Panc1 (cell line): ENCODE data around the gene LINC00305. TPM values are rescaled to one million over a fixed set of nuclear protein-coding genes. Genes with fewer than 3 reads are reported as not detected.
A peak's percentile ranks its signal among the peaks of the same experiment; 100 is the strongest.

Experiments
- ATAC-seq: fragments of 200-7000 bp; cut with Tn5 transposase; 2 replicates; pipeline ENCODE4 v1.9.1; 2020; ENCODE audit warnings: mild to moderate bottlenecking, moderate library complexity
- BruUV-seq: library from RNA; stranded (reverse); fragments of 400-500 nt; replicated peaks from 2 replicates; lab custom pipeline; 2021; lab: Mats Ljungman, UMichigan
- CTCF ChIA-PET: fragments of 300-600 bp; sonication (Branson Sonifier 250); formaldehyde crosslinking; loops from one replicate; lab custom pipeline; 2022; ENCODE audit warnings: antibody characterized with exemption; lab: Charles Lee
- POLR2A ChIA-PET: fragments of 300-600 bp; sonication (Branson Sonifier 250); formaldehyde crosslinking; loops from one replicate; lab custom pipeline; 2022; ENCODE audit warnings: antibody characterized with exemption; lab: Charles Lee
- DNase-seq: peaks from one replicate; pipeline ENCODE4 v3.0.0-alpha.2; 2010; ENCODE audit warnings: low read depth, low spot score
- H3K27ac ChIP-seq: 2 replicates; pipeline ENCODE4 v1.5.1; 2011; ENCODE audit warnings: mild to moderate bottlenecking, low read length, inconsistent platforms
- H3K27me3 ChIP-seq: fragments of 200-500 bp; sonication (Bioruptor generic); 2 replicates; pipeline ENCODE4 v1.6.0; 2014; ENCODE audit warnings: low read length, inconsistent platforms; ENCODE audit not compliant: control insufficient read depth, insufficient read depth
- H3K36me3 ChIP-seq: fragments of 200-500 bp; sonication (Bioruptor generic); 2 replicates; pipeline ENCODE4 v1.5.1; 2014; ENCODE audit warnings: inconsistent platforms, mild to moderate bottlenecking, low read length, moderate library complexity; ENCODE audit not compliant: control insufficient read depth, insufficient read depth
- H3K4me1 ChIP-seq: 2 replicates; pipeline ENCODE4 v1.5.1; 2011; ENCODE audit warnings: inconsistent platforms, mild to moderate bottlenecking, low read length, moderate library complexity; ENCODE audit not compliant: control insufficient read depth, insufficient read depth
- H3K4me3 ChIP-seq, 2 experiments: 2 replicates each; pipeline ENCODE4 v1.5.1; 2011 to 2012; ENCODE audit warnings: low read depth in 2 of 2, low read length in 2 of 2, mild to moderate bottlenecking in 2 of 2, inconsistent platforms in 1 of 2, moderate library complexity in 1 of 2
- H3K9me3 ChIP-seq: fragments of 200-500 bp; sonication (Bioruptor generic); 2 replicates; pipeline ENCODE4 v1.5.1; 2014; ENCODE audit warnings: low read depth, mild to moderate bottlenecking, inconsistent platforms, low read length, moderate library complexity; ENCODE audit not compliant: control insufficient read depth, insufficient read depth
- POLR2AphosphoS5 ChIP-seq: IDR thresholded peaks from 2 replicates; pipeline ENCODE4 v1.6.1; 2012; ENCODE audit warnings: mild to moderate bottlenecking, low read depth, low read length, moderate library complexity
- SIN3A ChIP-seq: IDR thresholded peaks from 2 replicates; pipeline ENCODE4 v1.6.1; 2012; ENCODE audit warnings: low read depth, mild to moderate bottlenecking, low read length, moderate library complexity, borderline replicate concordance; ENCODE audit not compliant: insufficient read depth
- TCF7L2 ChIP-seq: IDR thresholded peaks from 2 replicates; pipeline ENCODE4 v1.6.1; 2011; ENCODE audit warnings: mild to moderate bottlenecking, low read depth, low read length, inconsistent platforms
- in situ Hi-C: cut with HindIII; loops from 2 replicates; pipeline ENCODE4 v1.10.0; 2016; ENCODE audit warnings: low sequenced_read_pairs, low pct_unique_long_range_greater_than_20kb
- intact Hi-C: fragments of 100-400 bp; cut with micrococcal nuclease; formaldehyde crosslinking; loops from one replicate; pipeline ENCODE4 v1.10.0; 2022; ENCODE audit not compliant: unreplicated experiment
- total RNA-seq: library from RNA; stranded (reverse); gene quantifications from one replicate; pipeline ENCODE4 v1.2.1, GENCODE V29; 2021; ENCODE audit not compliant: unreplicated experiment
- TF ChIP-seq, protein P1 (sequence below): fragments of 450-650 bp; IDR thresholded peaks from 2 replicates; pipeline ENCODE4 v1.5.1; 2017; ENCODE audit warnings: mild to moderate bottlenecking
- TF ChIP-seq, protein P2 (sequence below), 2 experiments: IDR thresholded peaks; 2 replicates each; pipeline ENCODE4 v1.6.1; 2011 to 2012; ENCODE audit warnings: low read depth in 2 of 2, control low read depth in 1 of 2, low read length in 1 of 2, mild to moderate bottlenecking in 1 of 2, moderate library complexity in 1 of 2; ENCODE audit not compliant: insufficient read depth in 1 of 2

The LINC00305 gene
- total RNA-seq, 1 experiment from 2014 or later, result not detected

DNA sequence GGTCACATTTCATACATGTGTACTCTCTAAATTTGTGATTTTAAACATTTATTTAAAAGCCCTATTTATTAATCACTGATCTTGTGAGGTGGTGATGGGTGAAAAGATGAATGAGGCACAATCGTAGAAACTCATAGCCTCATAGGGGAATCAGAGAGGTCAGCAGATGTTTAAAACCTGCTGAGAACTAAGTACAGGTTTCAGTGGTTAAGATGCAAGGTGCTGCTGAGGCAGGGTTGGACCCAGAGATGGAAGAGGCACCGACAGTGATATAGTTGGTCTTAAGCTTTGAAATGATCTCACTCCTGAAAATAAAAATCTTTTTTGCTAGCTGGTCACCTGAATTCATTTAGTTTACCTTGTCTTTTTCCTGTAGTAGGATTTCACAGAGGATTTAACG, 49.6 kb downstream of the LINC00305 start:
- H3K9me3 ChIP-seq, result no peaks in the 10 kb centered on the region
- H3K27me3 ChIP-seq, result no peaks in the 10 kb centered on the region
- in situ Hi-C loops (no loop called here), intact Hi-C loops (no loop called here)
- no peak overlapping the region for H3K4me3 ChIP-seq
- TF ChIP-seq TCF7L2 (no peak), SIN3A (no peak), POLR2AphosphoS5 (no peak)
- TF ChIP-seq, protein P1, sequence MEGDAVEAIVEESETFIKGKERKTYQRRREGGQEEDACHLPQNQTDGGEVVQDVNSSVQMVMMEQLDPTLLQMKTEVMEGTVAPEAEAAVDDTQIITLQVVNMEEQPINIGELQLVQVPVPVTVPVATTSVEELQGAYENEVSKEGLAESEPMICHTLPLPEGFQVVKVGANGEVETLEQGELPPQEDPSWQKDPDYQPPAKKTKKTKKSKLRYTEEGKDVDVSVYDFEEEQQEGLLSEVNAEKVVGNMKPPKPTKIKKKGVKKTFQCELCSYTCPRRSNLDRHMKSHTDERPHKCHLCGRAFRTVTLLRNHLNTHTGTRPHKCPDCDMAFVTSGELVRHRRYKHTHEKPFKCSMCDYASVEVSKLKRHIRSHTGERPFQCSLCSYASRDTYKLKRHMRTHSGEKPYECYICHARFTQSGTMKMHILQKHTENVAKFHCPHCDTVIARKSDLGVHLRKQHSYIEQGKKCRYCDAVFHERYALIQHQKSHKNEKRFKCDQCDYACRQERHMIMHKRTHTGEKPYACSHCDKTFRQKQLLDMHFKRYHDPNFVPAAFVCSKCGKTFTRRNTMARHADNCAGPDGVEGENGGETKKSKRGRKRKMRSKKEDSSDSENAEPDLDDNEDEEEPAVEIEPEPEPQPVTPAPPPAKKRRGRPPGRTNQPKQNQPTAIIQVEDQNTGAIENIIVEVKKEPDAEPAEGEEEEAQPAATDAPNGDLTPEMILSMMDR, result no peak
- TF ChIP-seq, protein P2, sequence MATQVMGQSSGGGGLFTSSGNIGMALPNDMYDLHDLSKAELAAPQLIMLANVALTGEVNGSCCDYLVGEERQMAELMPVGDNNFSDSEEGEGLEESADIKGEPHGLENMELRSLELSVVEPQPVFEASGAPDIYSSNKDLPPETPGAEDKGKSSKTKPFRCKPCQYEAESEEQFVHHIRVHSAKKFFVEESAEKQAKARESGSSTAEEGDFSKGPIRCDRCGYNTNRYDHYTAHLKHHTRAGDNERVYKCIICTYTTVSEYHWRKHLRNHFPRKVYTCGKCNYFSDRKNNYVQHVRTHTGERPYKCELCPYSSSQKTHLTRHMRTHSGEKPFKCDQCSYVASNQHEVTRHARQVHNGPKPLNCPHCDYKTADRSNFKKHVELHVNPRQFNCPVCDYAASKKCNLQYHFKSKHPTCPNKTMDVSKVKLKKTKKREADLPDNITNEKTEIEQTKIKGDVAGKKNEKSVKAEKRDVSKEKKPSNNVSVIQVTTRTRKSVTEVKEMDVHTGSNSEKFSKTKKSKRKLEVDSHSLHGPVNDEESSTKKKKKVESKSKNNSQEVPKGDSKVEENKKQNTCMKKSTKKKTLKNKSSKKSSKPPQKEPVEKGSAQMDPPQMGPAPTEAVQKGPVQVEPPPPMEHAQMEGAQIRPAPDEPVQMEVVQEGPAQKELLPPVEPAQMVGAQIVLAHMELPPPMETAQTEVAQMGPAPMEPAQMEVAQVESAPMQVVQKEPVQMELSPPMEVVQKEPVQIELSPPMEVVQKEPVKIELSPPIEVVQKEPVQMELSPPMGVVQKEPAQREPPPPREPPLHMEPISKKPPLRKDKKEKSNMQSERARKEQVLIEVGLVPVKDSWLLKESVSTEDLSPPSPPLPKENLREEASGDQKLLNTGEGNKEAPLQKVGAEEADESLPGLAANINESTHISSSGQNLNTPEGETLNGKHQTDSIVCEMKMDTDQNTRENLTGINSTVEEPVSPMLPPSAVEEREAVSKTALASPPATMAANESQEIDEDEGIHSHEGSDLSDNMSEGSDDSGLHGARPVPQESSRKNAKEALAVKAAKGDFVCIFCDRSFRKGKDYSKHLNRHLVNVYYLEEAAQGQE (IDR thresholded peaks at IDR 0.05; ENCODE audit: insufficient read depth in 1 of 2, low read depth in 2 of 2, low read length in 1 of 2), result no peak
- BruUV-seq, result no TSS peak
- H3K4me1 ChIP-seq, result no peaks in the 10 kb centered on the region
- ChIA-PET CTCF (no interaction called here), POLR2A (no interaction called here)
- ATAC-seq (no peak), DNase-seq (no peak)
- no peak overlapping the region for H3K27ac ChIP-seq
- no peaks in the 10 kb centered on the region for H3K36me3 ChIP-seq

DNA sequence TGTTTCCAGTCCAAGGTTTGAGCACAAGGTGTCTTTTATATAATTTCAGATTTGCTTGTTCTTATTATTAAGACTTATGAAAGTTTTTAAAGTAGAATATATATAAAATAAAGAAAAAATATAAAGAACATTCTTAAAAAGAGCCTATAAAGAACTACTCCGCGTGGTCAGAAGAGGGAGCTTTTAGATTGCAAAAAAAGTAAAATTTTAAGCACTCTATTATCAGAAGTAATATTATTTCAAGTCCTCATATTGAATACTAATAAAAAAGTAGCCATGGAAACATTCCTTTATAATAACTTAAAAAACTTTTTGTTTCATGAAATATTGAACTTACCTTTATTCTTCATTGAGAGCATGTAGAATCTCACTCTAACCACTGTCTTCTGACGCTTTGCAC, 51.4 kb downstream of the LINC00305 start:
- H3K36me3 ChIP-seq, result no peaks in the 10 kb centered on the region
- no peaks in the 10 kb centered on the region for H3K27me3 ChIP-seq
- POLR2A ChIA-PET, result no interaction called here
- CTCF ChIA-PET, result no interaction called here
- in situ Hi-C loops (no loop called here), intact Hi-C loops (no loop called here)
- no peaks in the 10 kb centered on the region for H3K9me3 ChIP-seq
- no peak overlapping the region for H3K27ac ChIP-seq
- H3K4me3 ChIP-seq, result no peak overlapping the region
- DNase-seq, result no peak
- TF ChIP-seq SIN3A (no peak), TCF7L2 (no peak), POLR2AphosphoS5 (no peak)
- TF ChIP-seq, protein P1, result peak; percentile 5; the same call in 1 of the 2 replicates
- TF ChIP-seq, protein P2 (IDR thresholded peaks at IDR 0.05; ENCODE audit: insufficient read depth in 1 of 2, low read depth in 2 of 2, low read length in 1 of 2), result no peak
- no peaks in the 10 kb centered on the region for H3K4me1 ChIP-seq
- no peak for ATAC-seq
- BruUV-seq, result no TSS peak
